CD4-positive, alpha-beta memory T cell (primary cell): ENCODE data around the gene ST13. TPM values are rescaled to one million over a fixed set of nuclear protein-coding genes. Genes with fewer than 3 reads are reported as not detected.

ENCODE experiments used
- CTCF ChIA-PET: fragments of 350-600 bp; sonication (Branson Sonifier 250); formaldehyde crosslinking; loops from one replicate; lab custom pipeline; 2021; ENCODE audit warnings: inconsistent platforms; ENCODE audit not compliant: partially characterized antibody; lab: Charles Lee
- POLR2A ChIA-PET: fragments of 350-600 bp; sonication (Branson Sonifier 250); formaldehyde crosslinking; loops from one replicate; lab custom pipeline; 2021; ENCODE audit not compliant: partially characterized antibody; lab: Charles Lee
- DNase-seq, 5 donors: peaks; one replicate each; pipeline versions ENCODE4 v3.0.0 to v3.0.0-alpha.2; 2020 to 2022; ENCODE audit warnings: mixed read lengths in 1 of 5
- H3K27ac ChIP-seq: one replicate; pipeline ENCODE4 v1.7.0; 2013; ENCODE audit warnings: low read depth, low read length
- H3K27me3 ChIP-seq: 2 replicates; pipeline ENCODE4 v1.7.0; 2013; ENCODE audit warnings: mild to moderate bottlenecking, low read length, moderate library complexity; ENCODE audit not compliant: insufficient read depth
- H3K36me3 ChIP-seq: 2 replicates; pipeline ENCODE4 v1.7.0; 2013; ENCODE audit warnings: mild to moderate bottlenecking, low read length, moderate library complexity; ENCODE audit not compliant: insufficient read depth
- H3K4me1 ChIP-seq: 2 replicates; pipeline ENCODE4 v1.7.0; 2013; ENCODE audit warnings: mild to moderate bottlenecking, low read length, moderate library complexity; ENCODE audit not compliant: insufficient read depth
- H3K4me3 ChIP-seq, 2 donors: one replicate each; pipeline ENCODE4 v1.7.0; 2013; ENCODE audit warnings: low read length in 2 of 2, mild to moderate bottlenecking in 1 of 2
- H3K9me3 ChIP-seq, 2 donors: one replicate each; pipeline ENCODE4 v1.7.0; 2013; ENCODE audit warnings: low read length in 2 of 2, control low read depth in 1 of 2; ENCODE audit not compliant: control insufficient read depth in 1 of 2
- H3K27ac Mint-ChIP-seq, 7 donors: one replicate each; pipeline ENCODE4 v1.8.0; 2020 to 2021; ENCODE audit warnings: mixed read lengths in 7 of 7, mild to moderate bottlenecking in 6 of 7, inconsistent platforms in 3 of 7, moderate library complexity in 3 of 7
- H3K27me3 Mint-ChIP-seq, 2 donors: one replicate each; pipeline ENCODE4 v1.8.0; 2020 to 2021; ENCODE audit warnings: mixed read lengths in 2 of 2
- H3K36me3 Mint-ChIP-seq, 2 donors: one replicate each; pipeline ENCODE4 v1.8.0; 2020 to 2021; ENCODE audit warnings: mixed read lengths in 2 of 2, inconsistent platforms in 1 of 2, mild to moderate bottlenecking in 1 of 2
- H3K4me1 Mint-ChIP-seq, 4 donors: one replicate each; pipeline ENCODE4 v1.8.0; 2020 to 2021; ENCODE audit warnings: mixed read lengths in 4 of 4, mild to moderate bottlenecking in 1 of 4
- H3K4me3 Mint-ChIP-seq, 8 donors: one replicate each; pipeline ENCODE4 v1.8.0; 2020 to 2021; ENCODE audit warnings: mixed read lengths in 8 of 8, mild to moderate bottlenecking in 7 of 8, moderate library complexity in 6 of 8, inconsistent platforms in 3 of 8
- H3K9me3 Mint-ChIP-seq, 8 donors: one replicate each; pipeline ENCODE4 v1.8.0; 2020 to 2021; ENCODE audit warnings: mixed read lengths in 8 of 8, mild to moderate bottlenecking in 5 of 8, inconsistent platforms in 3 of 8, moderate library complexity in 1 of 8
- intact Hi-C: fragments of 100-400 bp; cut with micrococcal nuclease; formaldehyde crosslinking; loops from one replicate; pipeline ENCODE4 v1.15.1; 2023
- polyA plus RNA-seq, 2 donors: library from polyadenylated mRNA; unstranded; fragments of 300-500 nt; fragmentation: Illumina TruSeq; gene quantifications; one replicate each; pipeline ENCODE4 v1.2.3, GENCODE V29; 2021
- total RNA-seq, 2 experiments: library from RNA; stranded (reverse); gene quantifications; one replicate each; pipeline ENCODE4 v1.2.3, GENCODE V29; 2021

The ST13 gene
- total and polyA plus RNA-seq, 4 experiments from 2014 or later = 161 to 174 (median 168) TPM

DNA sequence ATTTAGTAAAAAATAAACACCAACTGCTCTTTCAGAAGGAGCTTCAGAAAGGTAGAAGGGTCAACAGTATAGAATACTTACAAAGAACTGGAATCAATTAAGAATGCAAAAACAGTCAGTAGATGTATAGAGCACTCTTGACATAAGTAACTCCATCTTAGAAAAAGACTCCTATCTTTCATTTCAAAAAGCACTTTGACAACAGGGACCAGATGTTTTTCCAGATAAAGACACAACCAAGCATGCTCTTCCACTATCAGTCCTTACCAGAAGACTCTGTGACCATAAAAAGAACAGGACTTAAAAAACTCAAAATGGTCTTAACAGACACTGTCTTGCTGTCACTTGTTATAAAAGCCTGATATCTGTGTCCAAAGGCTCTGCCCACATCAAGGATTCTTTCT, 42.5 kb downstream of the ST13 start:
- Mint-ChIP-seq H3K9me3 (no peaks in the 10 kb centered on the region), H3K36me3 (peaks cover 6 to 14% of the 10 kb centered on the region in 2 donors), H3K27me3 (no peaks in the 10 kb centered on the region), H3K4me3 (no peak overlapping the region), H3K4me1 (peaks cover 31 to 43% (median 33%) of the 10 kb centered on the region in 4 donors), H3K27ac (peak overlapping the region in 2 of 7 donors; percentile 0 to 7)
- ChIA-PET CTCF (no interaction called here), POLR2A (interaction anchor here (0.6 kb wide), 1 partner anchor 1429 kb away, joined by 4 read pairs; no protein-coding TSS in a partner anchor)
- intact Hi-C loops = no loop called here
- no peak overlapping the region for H3K27ac ChIP-seq
- no peaks in the 10 kb centered on the region for H3K9me3 ChIP-seq
- peaks cover 18% of the 10 kb centered on the region for H3K4me1 ChIP-seq
- DNase-seq = no peak
- no peak overlapping the region for H3K4me3 ChIP-seq
- H3K36me3 ChIP-seq = no peaks in the 10 kb centered on the region
- no peaks in the 10 kb centered on the region for H3K27me3 ChIP-seq

DNA sequence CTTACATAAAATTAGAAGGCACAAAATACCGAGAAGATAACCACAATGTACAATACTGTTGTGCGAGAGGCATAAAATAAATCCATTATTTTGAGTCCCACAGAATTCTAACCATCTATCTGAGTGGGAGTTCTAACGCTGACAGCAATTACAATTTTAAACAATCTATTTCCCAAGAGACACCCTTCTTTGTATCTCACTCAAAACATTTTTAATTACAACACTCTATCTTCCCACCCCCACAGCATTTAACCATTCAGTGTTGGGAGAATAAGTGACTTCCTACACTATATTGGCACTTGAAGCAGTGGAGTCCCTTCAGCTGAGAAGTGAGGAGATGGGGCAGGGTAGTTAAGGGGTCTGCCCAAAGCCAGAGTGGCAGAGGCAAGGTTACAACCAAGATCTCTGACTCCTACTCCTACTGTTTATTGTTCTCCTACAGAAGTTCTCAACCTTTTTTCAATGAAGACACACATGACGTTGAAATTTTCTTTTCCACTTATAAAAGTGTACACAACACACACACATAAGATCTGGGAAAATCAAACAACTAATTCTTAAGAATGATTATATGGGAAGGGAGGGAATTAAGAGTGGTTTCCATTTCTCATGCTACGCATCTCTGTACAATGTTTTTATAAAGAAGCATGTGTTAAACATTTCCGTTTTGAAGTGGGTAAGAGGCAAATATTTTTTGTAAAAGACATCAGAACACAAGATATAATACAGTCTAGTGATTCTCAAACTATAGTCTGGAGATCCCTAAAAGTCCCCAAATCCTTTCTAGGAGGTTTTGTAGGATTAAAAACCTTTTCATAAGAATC, 48.2 kb downstream of the ST13 start:
- Mint-ChIP-seq H3K9me3 (no peaks in the 10 kb centered on the region), H3K27ac (peak overlapping the region in 3 of 7 donors; percentile 3 to 43 (median 25)), H3K4me3 (no peak overlapping the region), H3K36me3 (peaks cover 3 to 9% of the 10 kb centered on the region in 2 donors), H3K27me3 (no peaks in the 10 kb centered on the region), H3K4me1 (peaks cover 2 to 17% (median 5%) of the 10 kb centered on the region in 4 donors)
- intact Hi-C loops = no loop called here
- Histone ChIP-seq H3K4me1 (no peaks in the 10 kb centered on the region), H3K4me3 (no peak overlapping the region), H3K27me3 (no peaks in the 10 kb centered on the region), H3K36me3 (no peaks in the 10 kb centered on the region), H3K27ac (no peak overlapping the region), H3K9me3 (no peaks in the 10 kb centered on the region)
- DNase-seq = no peak
- ChIA-PET CTCF (interaction anchor here (2.3 kb wide), 1 partner anchor 125 kb away, joined by 6 read pairs; no protein-coding TSS in a partner anchor), POLR2A (no interaction called here)

DNA sequence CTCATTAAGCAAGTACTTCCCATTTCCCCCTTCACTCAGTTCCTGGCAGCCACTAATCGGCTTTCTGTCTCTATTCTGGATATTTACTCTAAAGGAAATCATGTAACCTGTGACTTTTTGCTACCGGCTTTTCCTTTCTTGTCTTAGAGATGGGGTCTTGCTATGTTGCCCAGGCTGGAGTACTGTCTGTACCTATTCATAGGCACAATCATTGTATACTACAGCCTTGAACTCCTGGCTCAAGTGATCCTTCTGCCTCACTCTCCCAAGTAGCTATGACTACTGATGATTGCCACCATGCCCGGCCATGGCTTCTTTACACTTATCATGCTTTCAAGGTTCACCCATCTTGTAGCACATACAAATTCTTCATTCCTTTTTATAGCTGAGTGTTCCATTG, 49.7 kb downstream of the ST13 start:
- H3K36me3 Mint-ChIP-seq = peaks cover 3 to 8% of the 10 kb centered on the region in 2 donors

DNA sequence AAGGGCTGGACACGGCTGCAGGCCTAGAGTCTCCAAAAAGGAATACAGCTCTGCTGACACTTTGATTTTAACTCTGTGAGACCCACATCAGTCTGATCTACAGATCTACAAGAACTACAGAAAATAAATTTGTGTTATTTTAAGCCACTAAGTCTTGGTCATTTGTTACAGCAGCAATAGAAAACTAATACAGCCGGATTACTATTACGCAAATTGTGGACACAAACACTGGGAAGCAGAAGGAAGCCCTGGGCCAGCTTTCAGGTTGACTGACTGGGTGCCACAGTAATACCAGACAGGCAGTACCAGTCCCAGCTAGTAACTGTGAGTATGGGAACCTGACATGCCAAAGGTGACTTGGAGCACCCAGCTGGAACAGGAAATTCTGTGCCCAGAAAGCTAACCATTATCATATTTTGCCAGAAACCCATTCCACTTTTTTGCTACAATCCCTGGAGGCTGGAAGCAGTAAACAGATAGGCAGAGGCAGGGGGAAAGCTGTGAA, 50.7 kb downstream of the ST13 start:
- ChIA-PET CTCF (no interaction called here), POLR2A (no interaction called here)

More for the DNA sequence above, 49.7 kb downstream of the ST13 start:
- Histone ChIP-seq H3K27ac (no peak overlapping the region), H3K9me3 (no peaks in the 10 kb centered on the region), H3K4me1 (no peaks in the 10 kb centered on the region), H3K36me3 (no peaks in the 10 kb centered on the region), H3K4me3 (no peak overlapping the region), H3K27me3 (no peaks in the 10 kb centered on the region)
- H3K9me3 Mint-ChIP-seq = peaks cover 0 to 3% (median 0%) of the 10 kb centered on the region in 8 donors
- H3K4me3 Mint-ChIP-seq = no peak overlapping the region
- H3K27ac Mint-ChIP-seq = no peak overlapping the region
- H3K27me3 Mint-ChIP-seq = no peaks in the 10 kb centered on the region
- intact Hi-C loops = no loop called here
- H3K4me1 Mint-ChIP-seq = peaks cover 0 to 13% (median 3%) of the 10 kb centered on the region in 4 donors
- no peak for DNase-seq
- ChIA-PET CTCF (interaction anchor here (0.6 kb wide), 1 partner anchor 76 kb away, joined by 3 read pairs; no protein-coding TSS in a partner anchor), POLR2A (no interaction called here)

DNA sequence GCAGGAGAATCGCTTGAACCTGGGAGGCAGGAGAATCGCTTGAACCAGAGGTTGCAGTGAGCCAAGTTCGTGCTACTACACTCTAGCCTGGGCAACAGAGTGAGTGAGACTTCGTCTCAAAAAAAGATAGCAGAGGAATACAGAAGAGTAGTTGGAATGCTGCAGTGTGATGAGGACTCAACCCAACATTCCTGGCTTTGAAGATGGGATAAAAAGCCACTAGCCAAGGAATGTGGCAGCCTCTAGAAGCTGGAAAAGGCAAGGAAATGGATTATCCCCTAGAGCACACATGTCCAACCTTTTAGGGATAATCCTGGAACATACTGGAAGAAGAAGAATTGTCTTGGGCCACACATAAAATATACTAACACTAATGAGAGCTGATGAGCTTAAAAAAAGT, 51.2 kb downstream of the ST13 start:
- peaks cover 3 to 6% of the 10 kb centered on the region in 2 donors for H3K36me3 Mint-ChIP-seq
- intact Hi-C loops = no loop called here
- Histone ChIP-seq H3K4me3 (no peak overlapping the region), H3K27me3 (no peaks in the 10 kb centered on the region), H3K4me1 (no peaks in the 10 kb centered on the region), H3K27ac (no peak overlapping the region), H3K36me3 (no peaks in the 10 kb centered on the region), H3K9me3 (no peaks in the 10 kb centered on the region)
- ChIA-PET CTCF (no interaction called here), POLR2A (no interaction called here)
- peaks cover 0 to 3% (median 0%) of the 10 kb centered on the region in 8 donors for H3K9me3 Mint-ChIP-seq
- H3K27ac Mint-ChIP-seq = no peak overlapping the region
- peaks cover 0 to 9% (median 3%) of the 10 kb centered on the region in 4 donors for H3K4me1 Mint-ChIP-seq
- no peaks in the 10 kb centered on the region for H3K27me3 Mint-ChIP-seq
- H3K4me3 Mint-ChIP-seq = no peak overlapping the region
- DNase-seq = no peak

More for the DNA sequence above, 50.7 kb downstream of the ST13 start:
- H3K4me1 Mint-ChIP-seq = peaks cover 0 to 9% (median 3%) of the 10 kb centered on the region in 4 donors
- Histone ChIP-seq H3K4me1 (no peaks in the 10 kb centered on the region), H3K4me3 (no peak overlapping the region), H3K27me3 (no peaks in the 10 kb centered on the region), H3K9me3 (no peaks in the 10 kb centered on the region), H3K27ac (no peak overlapping the region), H3K36me3 (no peaks in the 10 kb centered on the region)
- no peak overlapping the region for H3K4me3 Mint-ChIP-seq
- DNase-seq = no peak
- H3K27me3 Mint-ChIP-seq = no peaks in the 10 kb centered on the region
- peaks cover 0 to 3% (median 0%) of the 10 kb centered on the region in 8 donors for H3K9me3 Mint-ChIP-seq
- intact Hi-C loops = no loop called here
- peaks cover 3 to 6% of the 10 kb centered on the region in 2 donors for H3K36me3 Mint-ChIP-seq
- H3K27ac Mint-ChIP-seq = no peak overlapping the region

DNA sequence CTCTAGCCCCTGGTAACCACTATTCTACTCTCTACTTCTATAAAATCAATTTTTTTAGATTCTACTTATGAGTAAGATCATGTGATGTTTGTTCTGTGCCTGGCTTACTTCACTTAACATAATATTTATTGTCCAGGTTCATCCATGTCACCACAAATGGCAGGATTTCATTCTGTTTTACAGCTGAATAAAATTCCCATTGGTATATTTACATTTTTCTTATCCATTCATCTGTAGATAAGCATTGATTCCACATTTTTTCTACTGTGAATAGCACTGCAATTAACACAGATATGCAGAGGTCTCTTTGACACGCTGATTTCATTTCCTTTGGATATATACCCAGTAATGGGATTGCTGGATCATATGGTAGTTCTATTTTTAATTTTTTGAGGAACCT, 53.1 kb downstream of the ST13 start:
- Histone ChIP-seq H3K4me3 (no peak overlapping the region), H3K36me3 (no peaks in the 10 kb centered on the region), H3K4me1 (no peaks in the 10 kb centered on the region), H3K27me3 (no peaks in the 10 kb centered on the region), H3K9me3 (no peaks in the 10 kb centered on the region), H3K27ac (no peak overlapping the region)
- ChIA-PET POLR2A (no interaction called here), CTCF (no interaction called here)
- Mint-ChIP-seq H3K4me1 (peaks cover 0 to 6% (median 3%) of the 10 kb centered on the region in 4 donors), H3K9me3 (peaks cover 0 to 3% (median 0%) of the 10 kb centered on the region in 8 donors), H3K4me3 (no peak overlapping the region), H3K36me3 (peaks cover 3 to 9% of the 10 kb centered on the region in 2 donors), H3K27ac (peak overlapping the region in 1 of 7 donors; percentile 13), H3K27me3 (no peaks in the 10 kb centered on the region)
- intact Hi-C loops = no loop called here
- no peak for DNase-seq

DNA sequence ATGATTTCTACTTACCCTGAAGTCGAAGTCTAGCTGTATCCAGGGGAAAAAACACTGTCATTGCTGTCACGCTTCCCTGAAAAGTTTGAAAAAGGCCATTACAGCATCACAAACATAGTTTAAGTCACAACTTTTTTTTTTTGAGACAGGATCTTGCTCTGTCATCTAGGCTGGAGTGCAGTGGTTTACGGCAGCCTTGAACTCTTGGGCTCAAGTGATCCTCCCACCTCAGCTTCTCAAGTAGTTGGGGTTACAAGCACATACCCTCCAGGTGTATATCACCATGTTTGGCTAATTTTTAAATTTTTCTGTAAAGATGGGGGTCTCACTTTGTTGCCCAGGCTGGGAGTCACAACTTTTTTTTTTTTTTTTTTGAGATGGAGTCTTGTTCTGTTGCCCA, 57.4 kb downstream of the ST13 start:
- Mint-ChIP-seq H3K36me3 (peaks cover 5 to 13% of the 10 kb centered on the region in 2 donors), H3K4me3 (no peak overlapping the region), H3K9me3 (peaks cover 0 to 3% (median 0%) of the 10 kb centered on the region in 8 donors), H3K27ac (peak overlapping the region in 2 of 7 donors; percentile 53 to 56), H3K27me3 (no peaks in the 10 kb centered on the region), H3K4me1 (peaks cover 0 to 2% (median 0%) of the 10 kb centered on the region in 4 donors)
- Histone ChIP-seq H3K27me3 (no peaks in the 10 kb centered on the region), H3K27ac (no peak overlapping the region), H3K9me3 (no peaks in the 10 kb centered on the region), H3K36me3 (no peaks in the 10 kb centered on the region), H3K4me3 (no peak overlapping the region), H3K4me1 (no peaks in the 10 kb centered on the region)
- no peak for DNase-seq
- ChIA-PET POLR2A (interaction anchor here (0.6 kb wide), 1 partner anchor 58 kb away, joined by 3 read pairs; the partner anchor contains the start of gene XPNPEP3), CTCF (no interaction called here)
- intact Hi-C loops = no loop called here
